IMR-90 (cell line): ENCODE data around the gene MAML3. TPM values are rescaled to one million over a fixed set of nuclear protein-coding genes. Genes with fewer than 3 reads are reported as not detected.

ENCODE experiments used
- ATAC-seq: fragments of 200-7000 bp; cut with Tn5 transposase; 2 replicates; pipeline ENCODE4 v1.9.1; 2020; ENCODE audit warnings: low read depth, mild to moderate bottlenecking, moderate library complexity
- BruUV-seq: library from RNA; stranded (reverse); fragments of 400-500 nt; replicated peaks from 2 replicates; lab custom pipeline; 2021; lab: Mats Ljungman, UMichigan
- CTCF ChIA-PET: fragments of 300-600 bp; formaldehyde crosslinking; extraction: SDS; loops from one replicate; lab custom pipeline; 2021; ENCODE audit warnings: antibody characterized with exemption; lab: Yijun Ruan, JAX
- POLR2A ChIA-PET: fragments of 300-600 bp; sonication (Branson Sonifier 250); formaldehyde crosslinking; loops from one replicate; lab custom pipeline; 2022; ENCODE audit warnings: antibody characterized with exemption; ENCODE audit not compliant: unreplicated experiment; lab: Charles Lee
- DNase-seq: peaks from one replicate; pipeline ENCODE4 v3.0.0; 2013
- H2AFZ ChIP-seq: replicated peaks from 2 replicates; pipeline ENCODE3; 2013; ENCODE audit warnings: low read length, mild to moderate bottlenecking; ENCODE audit not compliant: poor library complexity
- H2AK5ac ChIP-seq: 2 replicates; pipeline ENCODE4 v1.6.1; 2013; ENCODE audit warnings: low read depth, low read length, inconsistent platforms
- H2AK9ac ChIP-seq: replicated peaks from 2 replicates; pipeline ENCODE3; 2013; ENCODE audit warnings: mild to moderate bottlenecking, low read depth, low read length, moderate library complexity; ENCODE audit not compliant: poor library complexity
- H2BK120ac ChIP-seq: 2 replicates; pipeline ENCODE4 v1.6.1; 2013; ENCODE audit warnings: low read depth, low read length, inconsistent platforms
- H2BK15ac ChIP-seq: 3 replicates; pipeline ENCODE4 v1.6.1; 2013; ENCODE audit warnings: low read depth, low read length, inconsistent platforms
- H2BK20ac ChIP-seq: 2 replicates; pipeline ENCODE4 v1.6.1; 2013; ENCODE audit warnings: low read depth, mild to moderate bottlenecking, inconsistent platforms, low read length, moderate library complexity
- H2BK5ac ChIP-seq: 2 replicates; pipeline ENCODE4 v1.6.1; 2013; ENCODE audit warnings: mild to moderate bottlenecking, low read depth, low read length, inconsistent platforms; ENCODE audit not compliant: poor library complexity, severe bottlenecking
- H3K14ac ChIP-seq: replicated peaks from 2 replicates; pipeline ENCODE4 v1.6.1; 2013; ENCODE audit warnings: low read depth, low read length, inconsistent platforms
- H3K18ac ChIP-seq: 2 replicates; pipeline ENCODE4 v1.6.1; 2013; ENCODE audit warnings: low read depth, low read length, control low read depth
- H3K23ac ChIP-seq: 2 replicates; pipeline ENCODE4 v1.6.1; 2013; ENCODE audit warnings: low read depth, low read length, inconsistent platforms
- H3K27ac ChIP-seq: 2 replicates; pipeline ENCODE4 v1.5.1; 2013; ENCODE audit warnings: mild to moderate bottlenecking, control low read depth, low read length; ENCODE audit not compliant: insufficient read depth
- H3K27me3 ChIP-seq: 2 replicates; pipeline ENCODE4 v1.6.1; 2013; ENCODE audit warnings: low read length; ENCODE audit not compliant: control insufficient read depth, insufficient read depth
- H3K36me3 ChIP-seq: 2 replicates; pipeline ENCODE4 v1.6.1; 2013; ENCODE audit warnings: low read length, mixed read lengths; ENCODE audit not compliant: control insufficient read depth, insufficient read depth
- H3K4ac ChIP-seq: 2 replicates; pipeline ENCODE4 v1.6.1; 2013; ENCODE audit warnings: low read depth, low read length, inconsistent platforms
- H3K4me1 ChIP-seq: 2 replicates; pipeline ENCODE4 v1.6.1; 2013; ENCODE audit warnings: low read length, mixed read lengths; ENCODE audit not compliant: control insufficient read depth, insufficient read depth
- H3K4me2 ChIP-seq: 2 replicates; pipeline ENCODE4 v1.6.1; 2013; ENCODE audit warnings: low read depth, mild to moderate bottlenecking, control low read depth, low read length, moderate library complexity
- H3K4me3 ChIP-seq: 2 replicates; pipeline ENCODE4 v1.5.1; 2013; ENCODE audit warnings: low read depth, mild to moderate bottlenecking, control low read depth, low read length, moderate library complexity; ENCODE audit not compliant: insufficient read depth
- H3K56ac ChIP-seq: 2 replicates; pipeline ENCODE4 v1.6.1; 2013; ENCODE audit warnings: low read length, inconsistent platforms; ENCODE audit not compliant: insufficient read depth; ENCODE audit errors: extremely low read depth
- H3K79me1 ChIP-seq, 2 experiments: 2 replicates each; pipeline ENCODE4 v1.6.1; 2013; ENCODE audit warnings: low read length in 2 of 2, inconsistent platforms in 1 of 2, low read depth in 1 of 2
- H3K9ac ChIP-seq: 2 replicates; pipeline ENCODE4 v1.6.1; 2013; ENCODE audit warnings: low read depth, low read length, control low read depth
- H3K9me1 ChIP-seq: 2 replicates; pipeline ENCODE4 v1.6.1; 2013; ENCODE audit warnings: low read length, inconsistent platforms; ENCODE audit not compliant: insufficient read depth
- H3K9me3 ChIP-seq: 2 replicates; pipeline ENCODE4 v1.6.1; 2013; ENCODE audit warnings: low read length; ENCODE audit not compliant: control insufficient read depth, insufficient read depth
- H4K20me1 ChIP-seq: 2 replicates; pipeline ENCODE4 v1.6.1; 2013; ENCODE audit warnings: low read length, inconsistent platforms; ENCODE audit not compliant: insufficient read depth
- H4K5ac ChIP-seq: 2 replicates; pipeline ENCODE4 v1.6.1; 2013; ENCODE audit warnings: mild to moderate bottlenecking, low read depth, low read length, control low read depth
- H4K8ac ChIP-seq, 2 experiments: 2 replicates each; pipeline ENCODE4 v1.6.1; 2013; ENCODE audit warnings: low read depth in 2 of 2, low read length in 2 of 2, control low read depth in 1 of 2, inconsistent platforms in 1 of 2
- H4K91ac ChIP-seq: 2 replicates; pipeline ENCODE4 v1.6.1; 2013; ENCODE audit warnings: low read depth, low read length, inconsistent platforms; ENCODE audit not compliant: insufficient read depth
- BHLHE40 ChIP-seq: fragments of 150-350 bp; IDR thresholded peaks from 2 replicates; pipeline ENCODE4 v1.6.1; 2016; ENCODE audit warnings: mild to moderate bottlenecking, low read depth, low read length
- CHD1 ChIP-seq: IDR thresholded peaks from 2 replicates; pipeline ENCODE4 v1.6.1; 2012; ENCODE audit warnings: low read depth, low read length, improper control_type of control experiment
- FOS ChIP-seq: fragments of 150-350 bp; IDR thresholded peaks from 2 replicates; pipeline ENCODE4 v1.6.1; 2016; ENCODE audit warnings: low read depth, low read length
- RAD21 ChIP-seq: IDR thresholded peaks from 2 replicates; pipeline ENCODE4 v1.6.1; 2012; ENCODE audit warnings: low read length, improper control_type of control experiment
- RCOR1 ChIP-seq: IDR thresholded peaks from 2 replicates; pipeline ENCODE4 v1.6.1; 2012; ENCODE audit warnings: mild to moderate bottlenecking, low read length, improper control_type of control experiment; ENCODE audit not compliant: insufficient replicate concordance
- RFX5 ChIP-seq: IDR thresholded peaks from 2 replicates; pipeline ENCODE4 v1.8.0; 2012; ENCODE audit warnings: low read depth, mild to moderate bottlenecking, low read length, moderate library complexity
- SMC3 ChIP-seq: fragments of 150-350 bp; IDR thresholded peaks from 2 replicates; pipeline ENCODE4 v1.6.1; 2016; ENCODE audit warnings: low read depth, mild to moderate bottlenecking, antibody characterized with exemption, low read length, moderate library complexity
- WGBS, 2 experiments: methylation state at CpG; one replicate each; pipeline versions ENCODE4 v1.1.5 to v1.1.7; 2013; ENCODE audit warnings: missing lambda C conversion rate in 2 of 2; ENCODE audit not compliant: insufficient read length in 1 of 2; ENCODE audit errors: extremely low coverage in 2 of 2; 5-methylcytosine and 5-hydroxymethylcytosine counted together
- dilution Hi-C: fragments of 300-500 bp; cut with HindIII; formaldehyde crosslinking; loops from one replicate; pipeline ENCODE4 v1.14.3; 2018; ENCODE audit warnings: low sequenced_read_pairs; ENCODE audit not compliant: unreplicated experiment
- in situ Hi-C: fragments of 300-500 bp; cut with MboI; formaldehyde crosslinking; loops from 3 replicates; pipeline ENCODE4 v1.14.3; 2019; ENCODE audit warnings: low sequenced_read_pairs, inconsistent platforms, mixed read lengths
- intact Hi-C: fragments of 100-400 bp; cut with micrococcal nuclease; formaldehyde crosslinking; loops from 2 replicates; pipeline ENCODE4 v1.10.0; 2022
- polyA plus RNA-seq, 3 experiments: library from polyadenylated mRNA; depleted of rRNA; stranded (reverse); fragments of >200 nt; gene quantifications; 2 replicates each; pipeline ENCODE4 v1.2.3, GENCODE V29; 2012; ENCODE audit warnings: low replicate concordance in 1 of 3
- total RNA-seq: library from RNA; depleted of rRNA; stranded (reverse); fragments of >200 nt; gene quantifications from 2 replicates; pipeline ENCODE4 v1.2.3, GENCODE V29; 2012
- TF ChIP-seq, protein P1 (sequence below): conservative IDR thresholded peaks from 2 replicates; pipeline ENCODE4 v1.5.1; 2012; ENCODE audit warnings: mild to moderate bottlenecking, low read depth, low read length, improper control_type of control experiment
- TF ChIP-seq, protein P2 (sequence below): fragments of 150-350 bp; IDR thresholded peaks from 2 replicates; pipeline ENCODE4 v1.6.1; 2016; ENCODE audit warnings: low read depth, mild to moderate bottlenecking, low read length, moderate library complexity, borderline replicate concordance
- TF ChIP-seq, protein P3 (sequence below): fragments of 150-350 bp; IDR thresholded peaks from 2 replicates; pipeline ENCODE4 v1.6.1; 2017; ENCODE audit warnings: mild to moderate bottlenecking, antibody characterized with exemption, low read length, low read depth

MAML3 gene
- total and polyA plus RNA-seq, 2 of the 4 experiments (the other 2 are of a cell fraction): 0.90 to 1.7 TPM

DNA sequence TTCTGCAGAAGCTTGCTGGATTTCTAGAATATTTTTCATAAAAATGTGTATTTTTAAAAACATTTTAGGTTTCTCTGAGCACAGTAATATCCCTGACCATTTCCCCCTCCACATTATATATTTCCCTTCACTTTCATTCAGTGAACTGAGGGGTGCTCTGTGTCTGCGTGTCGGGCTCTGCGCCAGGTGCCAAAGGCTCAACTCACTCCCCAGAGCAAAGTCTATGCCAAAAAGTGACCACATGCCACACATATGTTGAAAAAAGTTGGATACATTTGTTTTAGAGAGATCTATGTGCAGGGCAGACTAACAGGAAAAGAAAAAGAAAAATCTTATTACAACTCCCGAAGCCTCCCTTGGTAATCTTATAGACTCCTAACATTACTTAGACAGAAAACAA, 254.6 kb downstream of the MAML3 start:
- BruUV-seq: no TSS peak
- no peak overlapping the region for H4K5ac ChIP-seq
- H4K20me1 ChIP-seq: no peaks in the 10 kb centered on the region
- in situ Hi-C loops (no loop called here), intact Hi-C loops (no loop called here), dilution Hi-C loops (no loop called here)
- no peak overlapping the region for H2BK120ac ChIP-seq
- H3K4me2 ChIP-seq: no peak overlapping the region
- H4K8ac ChIP-seq: no peak overlapping the region
- no peak overlapping the region for H3K4me3 ChIP-seq
- TF ChIP-seq, protein P1, sequence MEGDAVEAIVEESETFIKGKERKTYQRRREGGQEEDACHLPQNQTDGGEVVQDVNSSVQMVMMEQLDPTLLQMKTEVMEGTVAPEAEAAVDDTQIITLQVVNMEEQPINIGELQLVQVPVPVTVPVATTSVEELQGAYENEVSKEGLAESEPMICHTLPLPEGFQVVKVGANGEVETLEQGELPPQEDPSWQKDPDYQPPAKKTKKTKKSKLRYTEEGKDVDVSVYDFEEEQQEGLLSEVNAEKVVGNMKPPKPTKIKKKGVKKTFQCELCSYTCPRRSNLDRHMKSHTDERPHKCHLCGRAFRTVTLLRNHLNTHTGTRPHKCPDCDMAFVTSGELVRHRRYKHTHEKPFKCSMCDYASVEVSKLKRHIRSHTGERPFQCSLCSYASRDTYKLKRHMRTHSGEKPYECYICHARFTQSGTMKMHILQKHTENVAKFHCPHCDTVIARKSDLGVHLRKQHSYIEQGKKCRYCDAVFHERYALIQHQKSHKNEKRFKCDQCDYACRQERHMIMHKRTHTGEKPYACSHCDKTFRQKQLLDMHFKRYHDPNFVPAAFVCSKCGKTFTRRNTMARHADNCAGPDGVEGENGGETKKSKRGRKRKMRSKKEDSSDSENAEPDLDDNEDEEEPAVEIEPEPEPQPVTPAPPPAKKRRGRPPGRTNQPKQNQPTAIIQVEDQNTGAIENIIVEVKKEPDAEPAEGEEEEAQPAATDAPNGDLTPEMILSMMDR: no peak
- TF ChIP-seq CHD1 (no peak), RAD21 (no peak), FOS (no peak), RFX5 (no peak), BHLHE40 (no peak), SMC3 (no peak), RCOR1 (no peak)
- TF ChIP-seq, protein P2, sequence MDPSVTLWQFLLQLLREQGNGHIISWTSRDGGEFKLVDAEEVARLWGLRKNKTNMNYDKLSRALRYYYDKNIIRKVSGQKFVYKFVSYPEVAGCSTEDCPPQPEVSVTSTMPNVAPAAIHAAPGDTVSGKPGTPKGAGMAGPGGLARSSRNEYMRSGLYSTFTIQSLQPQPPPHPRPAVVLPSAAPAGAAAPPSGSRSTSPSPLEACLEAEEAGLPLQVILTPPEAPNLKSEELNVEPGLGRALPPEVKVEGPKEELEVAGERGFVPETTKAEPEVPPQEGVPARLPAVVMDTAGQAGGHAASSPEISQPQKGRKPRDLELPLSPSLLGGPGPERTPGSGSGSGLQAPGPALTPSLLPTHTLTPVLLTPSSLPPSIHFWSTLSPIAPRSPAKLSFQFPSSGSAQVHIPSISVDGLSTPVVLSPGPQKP: no peak
- TF ChIP-seq, protein P3, sequence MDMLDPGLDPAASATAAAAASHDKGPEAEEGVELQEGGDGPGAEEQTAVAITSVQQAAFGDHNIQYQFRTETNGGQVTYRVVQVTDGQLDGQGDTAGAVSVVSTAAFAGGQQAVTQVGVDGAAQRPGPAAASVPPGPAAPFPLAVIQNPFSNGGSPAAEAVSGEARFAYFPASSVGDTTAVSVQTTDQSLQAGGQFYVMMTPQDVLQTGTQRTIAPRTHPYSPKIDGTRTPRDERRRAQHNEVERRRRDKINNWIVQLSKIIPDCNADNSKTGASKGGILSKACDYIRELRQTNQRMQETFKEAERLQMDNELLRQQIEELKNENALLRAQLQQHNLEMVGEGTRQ: no peak
- POLR2A ChIA-PET: no interaction called here
- H4K91ac ChIP-seq: no peak overlapping the region
- no CpG with 5 or more reads among the region's 4 CpGs for WGBS, 2 experiments
- H3K9ac ChIP-seq: no peak overlapping the region
- no peak overlapping the region for H3K27ac ChIP-seq
- no peak overlapping the region for H3K18ac ChIP-seq
- no peak overlapping the region for H3K14ac ChIP-seq
- no peak overlapping the region for H2BK20ac ChIP-seq
- H3K23ac ChIP-seq: no peak overlapping the region
- H3K36me3 ChIP-seq: no peaks in the 10 kb centered on the region
- peaks cover 0 to 4% of the 10 kb centered on the region in 2 experiments; a peak in 1 of 4 replicates for H3K79me1 ChIP-seq
- H3K9me1 ChIP-seq: no peaks in the 10 kb centered on the region
- CTCF ChIA-PET: no interaction called here
- H2BK5ac ChIP-seq: no peak overlapping the region
- no peak overlapping the region for H3K56ac ChIP-seq
- H3K4ac ChIP-seq: no peak overlapping the region
- no peak overlapping the region for H2AK5ac ChIP-seq
- H2AK9ac ChIP-seq: no peak overlapping the region
- ATAC-seq: no peak
- no peaks in the 10 kb centered on the region for H3K27me3 ChIP-seq
- peaks cover 4% of the 10 kb centered on the region for H3K4me1 ChIP-seq
- no peak overlapping the region for H2BK15ac ChIP-seq
- no peak overlapping the region for H2AFZ ChIP-seq
- DNase-seq: no peak
- H3K9me3 ChIP-seq: no peaks in the 10 kb centered on the region
